Keratinocyte (primary cell): Measurements from ENCODE around the gene TNFRSF17. TPM values are rescaled to one million over a fixed set of nuclear protein-coding genes. Genes with fewer than 3 reads are reported as not detected.
"Not testable (repeated sequence)": the region's sequence is repeated elsewhere in the genome, so short reads cannot be mapped to it uniquely, and the experiment has no call there.

ENCODE experiments used
- DNase-seq: peaks from one replicate; pipeline ENCODE4 v3.0.0-alpha.2; 2011; ENCODE audit warnings: low read depth, missing footprints, low spot score
- FAIRE-seq: peaks from 2 replicates; lab custom pipeline; 2011; peaks lifted over from hg19 to GRCh38; lab: Jason Lieb, UNC
- H2AFZ ChIP-seq: 2 replicates; pipeline ENCODE4 v1.6.0; 2012; ENCODE audit warnings: low read length, control low read depth, inconsistent platforms; ENCODE audit not compliant: control insufficient read depth
- H3K27ac ChIP-seq: 2 replicates; pipeline ENCODE4 v1.5.1; 2011; ENCODE audit warnings: low read length; ENCODE audit not compliant: control insufficient read depth, insufficient read depth
- H3K27me3 ChIP-seq: 3 replicates; pipeline ENCODE4 v1.6.0; 2011; ENCODE audit warnings: low read length; ENCODE audit not compliant: control insufficient read depth, insufficient read depth; ENCODE audit errors: extremely low read depth
- H3K36me3 ChIP-seq, 2 experiments: 2 replicates in 1 of 2; 3 replicates in 1 of 2; pipeline ENCODE4 v1.5.1; 2011; ENCODE audit warnings: low read length in 2 of 2, mild to moderate bottlenecking in 1 of 2; ENCODE audit not compliant: control insufficient read depth in 2 of 2, insufficient read depth in 2 of 2; ENCODE audit errors: extremely low read depth in 1 of 2
- H3K4me1 ChIP-seq: 3 replicates; pipeline ENCODE4 v1.5.1; 2011; ENCODE audit warnings: low read length; ENCODE audit not compliant: control insufficient read depth, insufficient read depth; ENCODE audit errors: extremely low read depth
- H3K4me2 ChIP-seq: 3 replicates; pipeline ENCODE4 v1.6.0; 2011; ENCODE audit warnings: low read depth, low read length; ENCODE audit not compliant: control insufficient read depth, insufficient read depth; ENCODE audit errors: extremely low read depth
- H3K4me3 ChIP-seq, 3 experiments: fragments of 200-600 bp in 1 of 3; sonication (generic) in 1 of 3; 2 replicates in 2 of 3; 3 replicates in 1 of 3; pipeline ENCODE4 v1.5.1; 2011 to 2016; ENCODE audit warnings: low read length in 3 of 3, mild to moderate bottlenecking in 3 of 3, control low read depth in 2 of 3, inconsistent platforms in 1 of 3, low read depth in 1 of 3, mixed read lengths in 1 of 3, mixed run types in 1 of 3, moderate library complexity in 1 of 3; ENCODE audit not compliant: control insufficient read depth in 2 of 3, insufficient read depth in 2 of 3; ENCODE audit errors: extremely low read depth in 1 of 3
- H3K79me2 ChIP-seq: 2 replicates; pipeline ENCODE4 v1.6.0; 2012; ENCODE audit warnings: low read length; ENCODE audit not compliant: control insufficient read depth, insufficient read depth
- H3K9ac ChIP-seq: 3 replicates; pipeline ENCODE4 v1.6.0; 2011; ENCODE audit warnings: low read length; ENCODE audit not compliant: control insufficient read depth, insufficient read depth; ENCODE audit errors: extremely low read depth
- H3K9me1 ChIP-seq: 3 replicates; pipeline ENCODE4 v1.6.0; 2011; ENCODE audit warnings: low read length; ENCODE audit not compliant: control insufficient read depth, insufficient read depth; ENCODE audit errors: extremely low read depth
- H3K9me3 ChIP-seq: 2 replicates; pipeline ENCODE4 v1.5.1; 2012; ENCODE audit warnings: low read depth, low read length; ENCODE audit not compliant: control insufficient read depth
- H4K20me1 ChIP-seq: 3 replicates; pipeline ENCODE4 v1.6.0; 2011; ENCODE audit warnings: low read length; ENCODE audit not compliant: control insufficient read depth, insufficient read depth; ENCODE audit errors: extremely low read depth
- EZH2 ChIP-seq: IDR thresholded peaks from one replicate; pipeline ENCODE4 v1.6.1; 2012; ENCODE audit warnings: inconsistent platforms, mild to moderate bottlenecking, low read length, moderate library complexity
- dilution Hi-C: fragments of 300-500 bp; cut with MboI; formaldehyde crosslinking; loops from one replicate; pipeline ENCODE4 v1.7.0; 2020; ENCODE audit warnings: low sequenced_read_pairs; ENCODE audit not compliant: extremely low pct_ligation_motif_present
- polyA plus RNA-seq, 5 experiments: library from polyadenylated mRNA; depleted of rRNA in 3 of 5; stranded (reverse) in 3 of 5; stranded (forward) in 1 of 5; unstranded in 1 of 5; fragments of >200 nt; gene quantifications; 1 replicate in 1 of 5; 2 replicates in 3 of 5; 3 replicates in 1 of 5; pipeline versions ENCODE4 v1.2.1 to v1.2.3, GENCODE V29; 2011 to 2012; ENCODE audit warnings: missing spikeins in 2 of 5, low read depth in 1 of 5, low replicate concordance in 1 of 5
- TF ChIP-seq, protein P1 (sequence below), 3 experiments: IDR thresholded peaks in 1 of 3; conservative IDR thresholded peaks in 1 of 3; optimal IDR thresholded peaks in 1 of 3; 2 replicates in 2 of 3; 3 replicates in 1 of 3; pipeline versions ENCODE3 to v1.5.1; 2011; ENCODE audit warnings: low read length in 3 of 3, mild to moderate bottlenecking in 3 of 3, moderate library complexity in 2 of 3, control low read depth in 1 of 3, inconsistent platforms in 1 of 3; ENCODE audit not compliant: insufficient read depth in 2 of 3; ENCODE audit errors: extremely low read depth in 1 of 3

Gene TNFRSF17
- polyA plus RNA-seq, 1 donor (not counting 4 experiments of a cell fraction or from before 2014, with no cell fraction given): not detected

GRCh38 chr16:11967195-11967911 lies 2.3 kb downstream of the TNFRSF17 start:
- no peak overlapping the region for H3K27ac ChIP-seq

DNA sequence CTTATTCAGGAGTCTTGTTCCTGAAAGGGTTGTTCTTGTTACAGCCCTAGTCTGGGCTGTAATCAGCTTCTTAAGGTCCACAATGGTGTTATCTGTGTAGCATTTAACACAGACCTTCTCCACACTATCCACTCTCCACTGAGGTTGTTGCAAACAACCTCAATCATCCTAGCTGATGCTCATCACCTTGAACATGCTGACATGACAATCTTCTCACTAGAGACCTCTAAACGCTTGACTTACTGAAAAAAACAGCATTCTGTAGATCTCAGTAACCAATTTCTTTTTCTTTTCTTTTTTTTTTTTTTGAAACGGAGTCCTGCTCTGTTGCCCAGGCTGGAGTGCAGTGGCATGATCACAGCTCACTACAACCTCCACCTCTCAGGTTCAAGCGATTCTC lies 3.6 kb downstream of the TNFRSF17 start:
- no peaks in the 10 kb centered on the region for H3K9me3 ChIP-seq
- dilution Hi-C loops: no loop called here
- DNase-seq: no peak
- no peak overlapping the region for H2AFZ ChIP-seq
- no peaks in the 10 kb centered on the region for H3K79me2 ChIP-seq
- H3K27me3 ChIP-seq: no peaks in the 10 kb centered on the region
- FAIRE-seq: no peak
- no peak overlapping the region for H3K4me3 ChIP-seq
- TF ChIP-seq, protein P1, sequence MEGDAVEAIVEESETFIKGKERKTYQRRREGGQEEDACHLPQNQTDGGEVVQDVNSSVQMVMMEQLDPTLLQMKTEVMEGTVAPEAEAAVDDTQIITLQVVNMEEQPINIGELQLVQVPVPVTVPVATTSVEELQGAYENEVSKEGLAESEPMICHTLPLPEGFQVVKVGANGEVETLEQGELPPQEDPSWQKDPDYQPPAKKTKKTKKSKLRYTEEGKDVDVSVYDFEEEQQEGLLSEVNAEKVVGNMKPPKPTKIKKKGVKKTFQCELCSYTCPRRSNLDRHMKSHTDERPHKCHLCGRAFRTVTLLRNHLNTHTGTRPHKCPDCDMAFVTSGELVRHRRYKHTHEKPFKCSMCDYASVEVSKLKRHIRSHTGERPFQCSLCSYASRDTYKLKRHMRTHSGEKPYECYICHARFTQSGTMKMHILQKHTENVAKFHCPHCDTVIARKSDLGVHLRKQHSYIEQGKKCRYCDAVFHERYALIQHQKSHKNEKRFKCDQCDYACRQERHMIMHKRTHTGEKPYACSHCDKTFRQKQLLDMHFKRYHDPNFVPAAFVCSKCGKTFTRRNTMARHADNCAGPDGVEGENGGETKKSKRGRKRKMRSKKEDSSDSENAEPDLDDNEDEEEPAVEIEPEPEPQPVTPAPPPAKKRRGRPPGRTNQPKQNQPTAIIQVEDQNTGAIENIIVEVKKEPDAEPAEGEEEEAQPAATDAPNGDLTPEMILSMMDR (optimal IDR thresholded peaks at IDR 0.05 in 1 of 3, IDR thresholded peaks at IDR 0.05 in 1 of 3, conservative IDR thresholded peaks at IDR 0.05 in 1 of 3; ENCODE audit: extremely low read depth in 1 of 3, insufficient read depth in 2 of 3, low read length in 3 of 3): no peak
- TF ChIP-seq EZH2: no peak
- H3K9ac ChIP-seq: no peak overlapping the region
- no peaks in the 10 kb centered on the region for H4K20me1 ChIP-seq
- no peaks in the 10 kb centered on the region for H3K9me1 ChIP-seq
- no peaks in the 10 kb centered on the region for H3K36me3 ChIP-seq
- no peak overlapping the region for H3K27ac ChIP-seq
- peaks cover 10% of the 10 kb centered on the region for H3K4me1 ChIP-seq
- no peak overlapping the region for H3K4me2 ChIP-seq

More at GRCh38 chr16:11967195-11967911, 2.3 kb downstream of the TNFRSF17 start:
- no peaks in the 10 kb centered on the region for H3K9me1 ChIP-seq
- DNase-seq (no peak), FAIRE-seq (no peak)
- H3K9ac ChIP-seq: no peak overlapping the region
- dilution Hi-C loops: no loop called here
- peaks cover 13% of the 10 kb centered on the region for H3K4me1 ChIP-seq
- H4K20me1 ChIP-seq: no peaks in the 10 kb centered on the region
- H3K27me3 ChIP-seq: no peaks in the 10 kb centered on the region
- no peaks in the 10 kb centered on the region for H3K36me3 ChIP-seq
- H3K4me3 ChIP-seq: no peak overlapping the region
- H3K79me2 ChIP-seq: no peaks in the 10 kb centered on the region
- no peak overlapping the region for H3K4me2 ChIP-seq
- H2AFZ ChIP-seq: no peak overlapping the region
- TF ChIP-seq EZH2: no peak
- TF ChIP-seq, protein P1 (optimal IDR thresholded peaks at IDR 0.05 in 1 of 3, IDR thresholded peaks at IDR 0.05 in 1 of 3, conservative IDR thresholded peaks at IDR 0.05 in 1 of 3; ENCODE audit: extremely low read depth in 1 of 3, insufficient read depth in 2 of 3, low read length in 3 of 3): no peak
- no peaks in the 10 kb centered on the region for H3K9me3 ChIP-seq

DNA sequence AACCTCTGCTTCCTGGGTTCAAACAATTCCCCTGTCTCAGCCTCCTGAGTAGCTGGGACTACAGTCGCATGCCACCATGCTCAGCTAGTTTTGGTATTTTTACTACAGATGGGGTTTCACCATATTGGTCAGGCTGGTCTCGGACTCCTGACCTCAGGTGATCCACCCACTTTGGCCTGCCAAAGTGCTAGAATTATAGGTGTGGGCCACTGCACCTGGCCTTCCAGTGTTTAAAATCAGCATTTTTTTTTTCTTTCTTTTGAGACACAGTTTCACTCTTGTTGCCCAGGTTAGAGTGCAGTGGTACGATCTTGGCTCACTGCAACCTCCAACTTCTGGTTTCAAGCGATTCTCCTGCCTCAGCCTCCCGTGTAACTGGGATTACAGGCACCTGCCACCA lies 5.3 kb downstream of the TNFRSF17 start:
- H3K9me3 ChIP-seq, H3K36me3 ChIP-seq, dilution Hi-C loops, H3K4me3 ChIP-seq, H3K4me1 ChIP-seq, H2AFZ ChIP-seq, FAIRE-seq, H3K4me2 ChIP-seq, H3K27ac ChIP-seq, H3K79me2 ChIP-seq, DNase-seq, H4K20me1 ChIP-seq, H3K9ac ChIP-seq, H3K9me1 ChIP-seq, H3K27me3 ChIP-seq: not testable (repeated sequence)
